ENCODE data around the gene FARSB.

DNA sequence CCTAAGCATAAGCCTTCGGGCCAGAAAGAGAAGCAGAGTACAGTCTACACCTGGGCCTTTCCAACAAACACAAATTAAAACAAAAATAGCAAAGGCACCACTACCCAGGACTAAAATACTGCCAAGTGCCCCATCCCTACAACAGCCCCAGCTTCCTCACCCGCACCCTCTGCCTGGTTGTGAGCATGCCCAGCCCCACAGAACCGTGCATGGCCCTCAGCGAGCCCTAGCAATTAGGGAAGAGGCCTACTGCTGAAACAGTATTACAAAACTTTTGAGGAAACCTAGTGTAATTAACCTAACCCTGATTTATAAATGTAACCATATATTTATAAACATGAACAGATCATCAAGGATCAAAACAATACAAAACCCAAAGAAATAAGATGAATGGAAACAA is 44.2 kb downstream of the FARSB start:
- no peak for TF ChIP-seq CTCF (IDR thresholded peaks at IDR 0.05)
- no peak for TF ChIP-seq POLR2AphosphoS5 (IDR thresholded peaks at IDR 0.05; ENCODE audit: insufficient read depth in 1 of 2, low read depth in 1 of 2)
- no peak for TF ChIP-seq POLR2A (IDR thresholded peaks at IDR 0.05)

Measured in vagina (tissue), 2 donors.